ENCODE results near the gene GNRH2.
"Not testable (repeated sequence)": the region's sequence is repeated elsewhere in the genome, so short reads cannot be mapped to it uniquely, and the experiment has no call there.

- TF ChIP-seq, protein P1, sequence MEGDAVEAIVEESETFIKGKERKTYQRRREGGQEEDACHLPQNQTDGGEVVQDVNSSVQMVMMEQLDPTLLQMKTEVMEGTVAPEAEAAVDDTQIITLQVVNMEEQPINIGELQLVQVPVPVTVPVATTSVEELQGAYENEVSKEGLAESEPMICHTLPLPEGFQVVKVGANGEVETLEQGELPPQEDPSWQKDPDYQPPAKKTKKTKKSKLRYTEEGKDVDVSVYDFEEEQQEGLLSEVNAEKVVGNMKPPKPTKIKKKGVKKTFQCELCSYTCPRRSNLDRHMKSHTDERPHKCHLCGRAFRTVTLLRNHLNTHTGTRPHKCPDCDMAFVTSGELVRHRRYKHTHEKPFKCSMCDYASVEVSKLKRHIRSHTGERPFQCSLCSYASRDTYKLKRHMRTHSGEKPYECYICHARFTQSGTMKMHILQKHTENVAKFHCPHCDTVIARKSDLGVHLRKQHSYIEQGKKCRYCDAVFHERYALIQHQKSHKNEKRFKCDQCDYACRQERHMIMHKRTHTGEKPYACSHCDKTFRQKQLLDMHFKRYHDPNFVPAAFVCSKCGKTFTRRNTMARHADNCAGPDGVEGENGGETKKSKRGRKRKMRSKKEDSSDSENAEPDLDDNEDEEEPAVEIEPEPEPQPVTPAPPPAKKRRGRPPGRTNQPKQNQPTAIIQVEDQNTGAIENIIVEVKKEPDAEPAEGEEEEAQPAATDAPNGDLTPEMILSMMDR (IDR thresholded peaks at IDR 0.05), result not testable (repeated sequence)
- TF ChIP-seq POLR2A (IDR thresholded peaks at IDR 0.05), result not testable (repeated sequence)
Measured at GRCh38 chr20:3073251-3073643, 29.8 kb downstream of the GNRH2 start.
